Breast epithelium (tissue), 3 donors: Measurements from ENCODE around the gene NMU.

Experiments
- POLR2A ChIP-seq: fragments of 450-650 bp; IDR thresholded peaks from one replicate; pipeline ENCODE4 v1.6.1; 2016; ENCODE audit warnings: antibody characterized with exemption, mild to moderate bottlenecking, moderate library complexity
- POLR2AphosphoS5 ChIP-seq, 3 donors: sonication (generic); formaldehyde crosslinking; IDR thresholded peaks; one replicate each; pipeline ENCODE4 v1.6.1; 2017; ENCODE audit warnings: antibody characterized with exemption in 3 of 3
- TF ChIP-seq, protein P1 (sequence below), 3 donors: fragments of 450-650 bp; IDR thresholded peaks; one replicate each; pipeline ENCODE4 v1.5.1; 2016 to 2017; ENCODE audit warnings: antibody characterized with exemption in 3 of 3, mild to moderate bottlenecking in 3 of 3, moderate library complexity in 3 of 3

DNA sequence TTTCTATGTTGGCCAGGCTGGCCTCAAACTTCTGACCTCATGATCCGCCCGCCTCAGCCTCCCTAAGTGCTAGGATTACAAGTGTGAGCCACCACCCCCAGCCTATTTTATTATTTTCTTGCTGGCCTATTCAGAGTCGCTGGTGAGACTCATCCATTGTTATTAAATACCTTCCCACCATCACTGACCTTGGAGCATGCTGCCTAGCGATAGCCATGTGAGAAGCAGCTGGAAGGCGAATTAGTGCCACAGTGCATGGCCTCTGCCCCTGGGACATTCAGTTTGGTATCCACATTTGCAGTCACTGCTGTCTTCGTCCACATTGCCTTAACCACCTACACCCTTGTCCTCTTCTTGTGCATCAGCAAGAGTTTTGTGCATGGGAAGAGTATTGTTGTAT, 32.4 kb upstream of the NMU start:
- TF ChIP-seq, protein P1, sequence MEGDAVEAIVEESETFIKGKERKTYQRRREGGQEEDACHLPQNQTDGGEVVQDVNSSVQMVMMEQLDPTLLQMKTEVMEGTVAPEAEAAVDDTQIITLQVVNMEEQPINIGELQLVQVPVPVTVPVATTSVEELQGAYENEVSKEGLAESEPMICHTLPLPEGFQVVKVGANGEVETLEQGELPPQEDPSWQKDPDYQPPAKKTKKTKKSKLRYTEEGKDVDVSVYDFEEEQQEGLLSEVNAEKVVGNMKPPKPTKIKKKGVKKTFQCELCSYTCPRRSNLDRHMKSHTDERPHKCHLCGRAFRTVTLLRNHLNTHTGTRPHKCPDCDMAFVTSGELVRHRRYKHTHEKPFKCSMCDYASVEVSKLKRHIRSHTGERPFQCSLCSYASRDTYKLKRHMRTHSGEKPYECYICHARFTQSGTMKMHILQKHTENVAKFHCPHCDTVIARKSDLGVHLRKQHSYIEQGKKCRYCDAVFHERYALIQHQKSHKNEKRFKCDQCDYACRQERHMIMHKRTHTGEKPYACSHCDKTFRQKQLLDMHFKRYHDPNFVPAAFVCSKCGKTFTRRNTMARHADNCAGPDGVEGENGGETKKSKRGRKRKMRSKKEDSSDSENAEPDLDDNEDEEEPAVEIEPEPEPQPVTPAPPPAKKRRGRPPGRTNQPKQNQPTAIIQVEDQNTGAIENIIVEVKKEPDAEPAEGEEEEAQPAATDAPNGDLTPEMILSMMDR (IDR thresholded peaks at IDR 0.05): no peak
- TF ChIP-seq POLR2A: no peak
- TF ChIP-seq POLR2AphosphoS5 (IDR thresholded peaks at IDR 0.05): no peak
